H1 (cell line): ENCODE measurements around the gene MED31.

Source experiments
- ATF3 ChIP-seq: IDR thresholded peaks from 2 replicates; pipeline ENCODE4 v1.6.1; 2011; ENCODE audit warnings: low read depth, mild to moderate bottlenecking, low read length; ENCODE audit not compliant: insufficient read depth
- CHD2 ChIP-seq: IDR thresholded peaks from 2 replicates; pipeline ENCODE4 v1.6.1; 2012; ENCODE audit warnings: low read length, improper control_type of control experiment
- CTCF ChIP-seq, 3 experiments: IDR thresholded peaks; 1 replicate in 2 of 3; 2 replicates in 1 of 3; pipeline versions ENCODE4 v1.5.1 to v1.6.1; 2011; ENCODE audit warnings: low read length in 3 of 3, mild to moderate bottlenecking in 3 of 3, inconsistent platforms in 2 of 3, low read depth in 1 of 3, moderate library complexity in 1 of 3; ENCODE audit not compliant: insufficient read depth in 1 of 3; ENCODE audit errors: control extremely low read depth in 1 of 3
- EZH2 ChIP-seq: fragments of 200-600 bp; sonication (generic); IDR thresholded peaks from 2 replicates; pipeline ENCODE4 v1.7.1; 2012; ENCODE audit warnings: low read depth, mild to moderate bottlenecking, moderate library complexity, low read length, inconsistent platforms; ENCODE audit not compliant: severe bottlenecking
- MAFK ChIP-seq: IDR thresholded peaks from 2 replicates; pipeline ENCODE4 v1.6.1; 2012; ENCODE audit warnings: low read depth, mild to moderate bottlenecking, improper control_type of control experiment, low read length
- MAX ChIP-seq: IDR thresholded peaks from 2 replicates; pipeline ENCODE4 v1.6.1; 2012; ENCODE audit warnings: inconsistent platforms
- NANOG ChIP-seq: IDR thresholded peaks from 2 replicates; pipeline ENCODE4 v1.6.1; 2011; ENCODE audit warnings: low read length, low read depth, mild to moderate bottlenecking, inconsistent platforms; ENCODE audit not compliant: insufficient read depth, poor library complexity, severe bottlenecking
- POLR2AphosphoS5 ChIP-seq: IDR thresholded peaks from 2 replicates; pipeline ENCODE4 v1.6.1; 2011; ENCODE audit warnings: low read depth, low read length
- RFX5 ChIP-seq: IDR thresholded peaks from 2 replicates; pipeline ENCODE4 v1.6.1; 2011; ENCODE audit warnings: low read depth, low read length, improper control_type of control experiment, borderline replicate concordance
- SIN3A ChIP-seq, 2 experiments: IDR thresholded peaks in 1 of 2; conservative IDR thresholded peaks in 1 of 2; 2 replicates each; pipeline ENCODE4 v1.6.1; 2011 to 2012; ENCODE audit warnings: low read length in 2 of 2, improper control_type of control experiment in 1 of 2, low read depth in 1 of 2, mild to moderate bottlenecking in 1 of 2
- SP1 ChIP-seq: IDR thresholded peaks from 2 replicates; pipeline ENCODE4 v1.6.1; 2011; ENCODE audit warnings: low read depth, low read length
- SP2 ChIP-seq: IDR thresholded peaks from 2 replicates; pipeline ENCODE4 v1.6.1; 2012; ENCODE audit warnings: mild to moderate bottlenecking, low read length, inconsistent platforms
- SUZ12 ChIP-seq: fragments of 200-600 bp; sonication (generic); IDR thresholded peaks from 2 replicates; pipeline ENCODE4 v1.6.1; 2012; ENCODE audit warnings: mild to moderate bottlenecking, inconsistent platforms, low read length, moderate library complexity, mixed read lengths
- TCF12 ChIP-seq: IDR thresholded peaks from 2 replicates; pipeline ENCODE4 v1.6.1; 2011; ENCODE audit warnings: low read depth, mild to moderate bottlenecking, low read length

GRCh38 chr17:6660101-6660500 lies 8.7 kb upstream of the MED31 start:
- TF ChIP-seq CTCF (IDR thresholded peaks at IDR 0.05; ENCODE audit: control extremely low read depth in 1 of 3, insufficient read depth in 1 of 3, low read depth in 1 of 3, low read length in 3 of 3), result no peak
- TF ChIP-seq EZH2, result no peak
- TF ChIP-seq RFX5, result no peak
- no peak for TF ChIP-seq SIN3A (conservative IDR thresholded peaks at IDR 0.05 in 1 of 2, IDR thresholded peaks at IDR 0.05 in 1 of 2; ENCODE audit: low read depth in 1 of 2, low read length in 2 of 2)
- TF ChIP-seq CHD2, result no peak
- TF ChIP-seq MAFK, result no peak
- no peak for TF ChIP-seq POLR2AphosphoS5
- no peak for TF ChIP-seq NANOG
- no peak for TF ChIP-seq SP2
- no peak for TF ChIP-seq ATF3
- TF ChIP-seq SUZ12, result no peak
- no peak for TF ChIP-seq SP1
- TF ChIP-seq MAX, result no peak
- TF ChIP-seq TCF12, result no peak
